HG03520 (cell line): ENCODE results near the gene KCNQ1.

ENCODE experiments used
- ATAC-seq: cut with Tn5 transposase; IDR thresholded peaks from one replicate; pipeline ENCODE4 v1.9.1; 2021; ENCODE audit warnings: mild to moderate bottlenecking, moderate library complexity; ENCODE audit not compliant: unreplicated experiment

KCNQ1 gene

GRCh38 chr11:2752204-2752770, 307.5 kb downstream of the KCNQ1 start:
- no peak for ATAC-seq

- ATAC-seq = no peak
Measured at GRCh38 chr11:2752923-2753322, 308.1 kb downstream of the KCNQ1 start.

DNA sequence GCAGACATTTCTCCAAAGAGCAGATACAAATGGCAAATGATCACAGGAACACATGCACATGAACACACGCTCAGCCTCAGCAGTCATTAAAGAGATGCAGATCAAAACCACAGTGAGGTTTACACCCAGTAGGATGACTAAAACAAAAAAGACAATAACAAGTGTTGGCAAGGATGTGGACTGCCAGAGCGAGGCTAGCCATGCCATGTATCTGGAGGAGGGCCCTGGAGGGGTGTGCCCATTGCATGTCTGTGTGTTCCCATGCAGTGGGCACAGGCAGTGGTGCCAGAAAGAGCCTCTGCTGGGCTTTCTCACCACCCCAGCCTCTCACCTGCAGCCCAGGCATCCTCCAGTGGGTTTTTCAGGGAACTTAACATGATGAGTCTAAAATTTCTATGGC, 309.2 kb downstream of the KCNQ1 start:
- ATAC-seq = no peak

GRCh38 chr11:2755071-2755470, 310.3 kb downstream of the KCNQ1 start:
- ATAC-seq = no peak

GRCh38 chr11:2758751-2759150, 313.9 kb downstream of the KCNQ1 start:
- no peak for ATAC-seq

GRCh38 chr11:2759228-2760195, 314.7 kb downstream of the KCNQ1 start:
- ATAC-seq = no peak

- ATAC-seq = no peak
Measured at GRCh38 chr11:2760196-2760871, 315.5 kb downstream of the KCNQ1 start.

DNA sequence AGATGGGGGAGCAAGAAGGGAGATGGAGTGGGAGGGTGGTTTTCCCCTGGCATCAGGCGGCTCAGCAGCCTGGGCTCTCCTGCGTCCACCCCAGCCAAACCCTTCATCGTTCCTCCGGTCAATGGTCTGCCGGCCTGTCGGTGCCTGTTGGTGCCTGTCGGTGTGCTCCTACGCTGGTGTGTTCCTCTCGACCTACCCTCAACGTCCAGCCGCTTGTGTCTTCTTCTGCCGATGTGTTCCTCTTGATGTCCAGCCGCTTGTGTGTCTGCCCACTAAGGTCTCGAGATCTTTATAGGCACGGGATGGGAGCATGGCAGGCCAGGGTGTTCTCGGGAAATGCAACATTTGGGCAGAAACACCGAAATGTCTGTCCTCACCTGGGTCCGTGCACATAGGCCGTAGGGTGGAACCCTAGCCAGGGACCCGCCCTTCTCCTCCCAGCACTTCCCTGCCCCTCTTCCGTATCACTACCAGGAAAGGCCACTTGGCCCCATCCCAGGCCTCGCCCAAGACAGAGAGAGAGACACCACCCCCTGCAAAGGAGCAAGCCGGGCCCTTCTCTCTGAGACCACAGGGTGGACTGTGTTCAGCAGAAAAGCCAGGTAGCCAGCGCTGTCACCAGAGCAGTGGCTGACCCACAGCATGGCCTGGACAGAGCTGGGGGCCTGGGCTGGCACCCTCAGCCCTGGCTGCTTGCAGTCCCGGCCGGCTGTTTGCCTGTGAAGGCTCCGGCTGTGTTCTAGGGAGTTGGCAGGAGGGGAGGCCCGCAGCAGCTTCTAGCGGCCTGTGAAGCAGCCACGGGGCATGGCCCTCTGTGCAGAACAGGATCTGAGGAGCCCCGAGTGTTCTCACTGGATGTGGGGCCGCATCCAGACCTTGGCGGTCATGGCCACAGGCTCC, 316.6 kb downstream of the KCNQ1 start:
- no peak for ATAC-seq

DNA sequence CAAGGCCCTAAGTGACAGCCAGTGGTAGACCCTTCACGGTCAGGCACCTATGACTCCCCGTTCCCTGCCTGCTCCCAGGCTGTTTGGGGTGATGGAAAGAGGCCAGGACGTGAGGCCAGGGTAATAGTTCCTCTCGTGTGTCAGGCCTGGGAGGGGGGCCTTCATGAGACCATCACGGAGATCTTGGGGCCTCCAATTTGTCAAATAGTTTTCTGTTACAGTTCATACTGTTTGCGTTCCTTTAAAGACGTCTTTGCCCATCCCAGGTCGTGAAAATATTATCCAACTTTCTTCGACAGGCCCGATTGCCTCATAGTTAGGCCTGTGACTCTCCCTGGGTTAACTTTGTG, 317.2 kb downstream of the KCNQ1 start:
- no peak for ATAC-seq

DNA sequence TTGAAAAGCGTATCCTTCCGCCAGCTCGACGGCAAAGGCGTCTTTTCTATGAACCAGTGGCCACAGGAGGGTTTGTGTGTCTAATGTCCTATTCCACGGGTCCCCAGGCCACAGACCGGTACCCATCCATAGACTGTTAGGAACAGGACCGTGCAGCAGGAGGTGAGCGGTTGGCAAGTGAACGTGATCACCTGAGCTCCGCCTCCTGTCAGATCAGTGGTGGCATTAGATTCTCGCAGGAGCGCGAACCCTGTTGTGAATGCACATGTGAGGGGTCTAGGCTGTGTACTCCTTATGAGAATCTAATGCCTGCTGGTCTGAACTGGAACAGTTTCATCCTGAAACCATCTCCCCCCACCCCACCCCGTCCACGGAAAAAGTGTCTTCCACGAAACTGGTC, 317.6 kb downstream of the KCNQ1 start:
- ATAC-seq = no peak

DNA sequence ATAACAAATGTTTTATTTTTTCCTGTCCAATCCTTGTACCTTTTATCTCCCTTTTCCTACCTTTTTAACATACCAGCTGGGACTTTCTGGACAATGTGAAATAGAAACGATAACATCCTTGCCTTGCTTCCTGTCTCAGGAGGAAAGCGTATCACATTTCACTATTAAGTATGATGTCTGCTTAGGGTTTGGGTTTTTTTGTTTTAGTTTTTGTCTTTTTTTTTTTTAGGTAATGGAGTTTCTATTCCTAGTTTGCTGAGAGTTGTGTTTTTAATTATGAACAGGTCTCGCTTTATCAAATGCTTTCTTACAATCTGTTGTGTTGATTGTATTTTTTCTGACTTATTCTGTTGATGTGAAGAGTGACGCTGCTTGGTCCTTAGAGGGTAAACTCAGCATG, 319.2 kb downstream of the KCNQ1 start:
- no peak for ATAC-seq

DNA sequence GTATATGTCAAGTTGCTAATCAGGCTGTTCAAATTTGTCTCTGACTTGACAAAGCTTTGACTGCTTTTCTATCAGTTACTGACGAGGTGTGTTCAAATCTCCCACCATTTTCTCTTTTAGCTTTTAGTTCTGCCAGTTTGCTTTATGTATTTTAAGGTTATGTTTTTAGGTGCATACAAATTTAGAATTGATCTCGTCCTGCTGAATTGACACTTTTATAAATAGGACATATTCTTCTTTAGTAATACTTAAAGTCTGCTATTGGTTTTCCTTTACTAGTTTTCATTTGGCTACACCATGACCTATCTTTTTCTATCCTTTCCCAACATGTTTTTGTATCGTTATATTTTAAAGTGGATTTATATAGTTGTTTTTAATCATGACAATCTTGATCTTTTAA, 320.7 kb downstream of the KCNQ1 start:
- no peak for ATAC-seq

GRCh38 chr11:2766166-2766565, 321.4 kb downstream of the KCNQ1 start:
- no peak for ATAC-seq

DNA sequence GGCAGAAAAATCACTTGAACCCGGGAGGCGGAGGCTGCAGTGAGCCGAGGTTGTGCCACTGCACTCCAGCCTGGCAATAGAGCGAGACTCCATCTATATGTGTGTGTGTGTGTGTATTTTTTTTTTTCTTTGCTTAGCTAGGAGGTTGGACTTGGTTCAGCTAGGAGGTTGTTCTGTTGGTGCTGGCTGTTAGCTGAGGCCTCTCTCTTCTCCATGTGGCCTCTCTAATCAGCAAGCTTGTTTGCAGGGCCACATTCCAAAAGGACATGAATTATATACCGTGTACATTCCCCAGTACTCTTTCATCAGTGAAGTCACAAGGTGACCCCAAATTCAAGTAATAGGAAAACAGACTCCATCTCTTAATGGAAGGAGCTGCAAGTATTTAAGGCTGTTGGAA, 322.3 kb downstream of the KCNQ1 start:
- ATAC-seq = no peak

DNA sequence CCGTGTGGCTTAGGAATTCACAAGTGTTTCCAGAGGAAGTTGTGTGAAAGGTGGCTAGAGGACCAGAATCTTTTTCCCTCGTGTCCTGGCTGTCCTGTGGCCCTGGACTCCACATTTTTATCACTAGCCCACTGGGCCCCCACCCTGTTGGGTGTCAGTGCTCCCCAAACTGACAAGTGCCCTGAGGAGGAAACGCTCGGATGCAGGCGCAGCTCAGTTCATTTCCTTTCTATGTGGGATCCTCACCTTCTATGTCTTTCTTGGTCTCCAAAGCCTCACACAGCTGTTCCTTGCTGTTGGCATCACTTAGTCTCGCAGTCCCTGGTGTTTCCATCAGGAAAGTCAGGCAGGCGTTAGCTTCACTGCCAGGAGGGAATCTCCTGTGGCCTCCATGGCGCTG, 323.0 kb downstream of the KCNQ1 start:
- ATAC-seq = no peak

DNA sequence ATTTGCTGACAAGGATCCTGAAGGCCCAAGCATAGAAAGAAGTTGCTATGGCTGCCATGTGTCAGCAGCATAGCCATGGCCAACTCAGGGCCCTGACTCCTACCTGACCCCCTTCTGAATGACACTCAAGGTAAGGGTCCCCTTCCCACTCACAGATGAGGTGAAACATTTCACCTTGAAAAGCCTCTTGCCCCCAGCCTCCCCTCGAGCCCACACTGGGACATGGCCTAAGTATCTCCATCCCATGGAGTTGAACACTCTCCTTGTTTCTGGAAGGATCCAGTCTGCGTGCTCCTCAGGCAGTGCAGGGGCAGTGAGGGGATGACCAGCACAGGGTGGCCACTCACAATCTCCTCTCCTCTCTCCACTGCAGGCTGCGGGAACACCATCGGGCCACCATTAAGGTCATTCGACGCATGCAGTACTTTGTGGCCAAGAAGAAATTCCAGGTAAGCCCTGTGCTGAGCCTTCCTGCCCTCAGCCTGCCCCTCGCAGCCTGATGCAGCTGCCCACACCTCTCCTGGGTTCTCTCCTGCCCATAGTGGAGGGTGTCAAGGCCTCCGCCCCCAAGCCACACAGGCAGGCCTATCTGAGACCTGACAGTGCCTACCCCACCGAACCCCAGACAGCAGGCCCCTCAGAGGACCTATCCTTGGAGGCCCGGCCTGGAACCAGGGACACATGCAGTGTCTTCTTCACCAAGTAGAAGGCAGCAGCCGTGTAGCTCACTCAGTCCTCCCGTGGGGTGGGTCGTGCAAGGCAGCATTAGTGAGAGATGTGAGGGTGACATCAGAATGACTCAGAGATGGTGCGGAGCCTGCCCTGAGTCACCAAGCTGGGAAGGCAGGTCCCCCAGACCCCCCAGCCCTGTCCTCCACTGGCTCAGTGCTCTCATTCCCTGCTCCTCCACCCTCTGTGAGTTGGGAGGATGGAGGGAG, 323.9 kb downstream of the KCNQ1 start:
- ATAC-seq = no peak

DNA sequence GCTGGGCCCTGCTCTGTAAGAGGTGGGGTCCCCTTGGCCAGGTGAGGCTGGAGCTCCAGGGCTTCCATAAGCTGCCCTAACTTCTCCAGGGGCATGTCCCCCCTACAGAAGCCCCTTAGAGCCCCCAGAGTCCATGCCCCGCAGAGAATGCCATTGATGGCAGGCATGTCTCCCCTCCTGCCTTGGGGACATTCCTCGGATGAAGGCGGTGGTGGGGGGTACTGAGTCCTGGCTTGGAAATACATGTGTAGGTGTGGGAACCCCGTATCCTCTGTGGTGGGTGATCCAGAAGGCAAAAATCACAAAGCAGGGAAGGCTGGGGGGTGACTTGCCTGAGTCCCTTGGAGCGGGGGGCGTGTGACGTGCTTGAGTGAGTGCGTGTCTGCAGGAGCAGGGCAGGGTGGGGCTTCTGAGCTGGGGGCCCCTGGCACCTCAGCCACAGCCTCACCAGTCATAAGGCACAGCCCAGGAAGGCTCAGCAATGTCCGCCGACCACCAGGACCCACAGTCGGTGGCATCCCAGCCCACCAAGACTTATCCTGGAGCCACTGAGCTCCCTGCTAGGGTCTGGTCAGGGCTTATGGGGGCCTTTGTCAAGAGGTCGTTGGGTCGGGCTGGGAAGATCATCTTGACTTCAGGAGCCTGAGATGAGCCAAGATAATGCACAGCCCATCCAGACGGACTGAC, 324.7 kb downstream of the KCNQ1 start:
- ATAC-seq = no peak

GRCh38 chr11:2770096-2770751, 325.4 kb downstream of the KCNQ1 start:
- ATAC-seq = no peak
